Peyer's patch (tissue), 4 donors: ENCODE data around the gene PPP2CA. TPM values are rescaled to one million over a fixed set of nuclear protein-coding genes. Genes with fewer than 3 reads are reported as not detected.

Source experiments
- DNase-seq, 3 donors: peaks; one replicate each; pipeline ENCODE4 v3.0.0-alpha.2; 2017 to 2019
- H3K27ac ChIP-seq, 4 donors: fragments of 200-600 bp; sonication (generic); one replicate each; pipeline ENCODE4 v1.5.1; 2016 to 2019
- H3K27me3 ChIP-seq, 2 donors: fragments of 200-600 bp; sonication (generic); one replicate each; pipeline ENCODE4 v1.5.1; 2019
- H3K36me3 ChIP-seq, 3 donors: fragments of 200-600 bp; sonication (generic); one replicate each; pipeline ENCODE4 v1.5.1; 2016 to 2019
- H3K4me1 ChIP-seq, 4 donors: fragments of 200-600 bp; sonication (generic); one replicate each; pipeline ENCODE4 v1.5.1; 2016 to 2019
- H3K4me3 ChIP-seq, 4 donors: fragments of 200-600 bp; sonication (generic); 1 replicate in 3 of 4; 2 replicates in 1 of 4; pipeline ENCODE4 v1.5.1; 2016 to 2019; ENCODE audit warnings: mild to moderate bottlenecking in 1 of 4
- H3K9me3 ChIP-seq, 4 donors: fragments of 200-600 bp; sonication (generic); one replicate each; pipeline ENCODE4 v1.5.1; 2016 to 2019; ENCODE audit warnings: mild to moderate bottlenecking in 1 of 4
- POLR2A ChIP-seq, 2 donors: fragments of 450-650 bp; IDR thresholded peaks; one replicate each; pipeline ENCODE4 v1.5.1; 2017; ENCODE audit warnings: antibody characterized with exemption in 2 of 2, mild to moderate bottlenecking in 2 of 2, moderate library complexity in 2 of 2
- total RNA-seq, 4 donors: library from RNA; depleted of rRNA; stranded (reverse); fragments of >200 nt; gene quantifications; one replicate each; pipeline ENCODE4 v1.1.0, GENCODE V29; 2016
- TF ChIP-seq, protein P1 (sequence below), 6 experiments: fragments of 450-650 bp in 4 of 6; fragments of 200-600 bp in 2 of 6; sonication (generic) in 1 of 6; IDR thresholded peaks; one replicate each; pipeline ENCODE4 v1.5.1; 2017 to 2019; ENCODE audit warnings: antibody characterized with exemption in 6 of 6, mild to moderate bottlenecking in 3 of 6, moderate library complexity in 1 of 6

Gene PPP2CA
- 100 to 1,000 TPM in 2 of 4 donors, 10 to 100 TPM in 2; 85.0 to 128 (median 104) TPM for total RNA-seq

DNA sequence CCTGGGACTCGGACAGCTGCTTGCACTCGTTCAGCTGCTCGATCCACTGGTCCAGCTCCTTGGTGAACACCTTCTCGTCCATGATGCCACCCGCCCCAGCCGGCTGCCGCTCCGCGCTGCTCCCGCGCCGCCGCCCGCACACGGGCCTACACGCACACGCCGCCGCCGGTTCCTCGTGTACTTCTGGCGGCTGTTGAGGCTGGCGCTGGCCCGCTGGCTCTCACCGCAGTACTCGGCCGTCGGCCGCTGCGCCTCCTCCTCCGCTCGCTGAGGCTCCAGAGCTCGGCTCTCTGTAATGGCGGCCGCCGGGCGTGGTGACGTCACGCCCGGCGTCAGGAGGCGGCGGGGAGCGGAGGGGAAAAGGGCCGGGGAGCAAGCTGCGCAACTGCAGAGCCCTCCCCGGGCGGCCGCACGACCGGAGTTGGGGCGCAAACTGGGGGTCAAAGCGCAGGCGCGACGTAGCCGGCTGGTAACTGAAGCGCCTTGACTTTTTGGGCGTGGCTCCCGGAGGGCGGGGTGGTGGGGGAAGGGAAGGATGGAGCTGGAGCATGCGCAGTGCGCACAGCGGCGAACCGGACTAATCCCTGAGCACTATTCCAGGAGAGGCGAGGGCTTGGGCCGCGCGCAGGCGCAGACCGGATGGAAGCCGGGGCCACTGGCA, at the start of gene PPP2CA:
PPP2CA (minus strand) TSS at position 294 of the 661 bp plus-strand sequence; CDS start at position 82, 212 bp downstream.
- Histone ChIP-seq H3K4me3 (peak within 1 kb of the TSS; percentile 79 to 97 (median 91)), H3K9me3 (no peaks in the 10 kb centered on the region), H3K36me3 (peaks cover 0 to 3% (median 0%) of the 10 kb centered on the region in 3 donors), H3K27me3 (no peaks in the 10 kb centered on the region), H3K27ac (peak within 1 kb of the TSS; percentile 98 to 100 (median 99)), H3K4me1 (peaks cover under 1 to 42% (median 11%) of the 10 kb centered on the region in 4 donors)
- DNase-seq, result peak; percentile 96 to 100 (median 99)
- TF ChIP-seq, protein P1, sequence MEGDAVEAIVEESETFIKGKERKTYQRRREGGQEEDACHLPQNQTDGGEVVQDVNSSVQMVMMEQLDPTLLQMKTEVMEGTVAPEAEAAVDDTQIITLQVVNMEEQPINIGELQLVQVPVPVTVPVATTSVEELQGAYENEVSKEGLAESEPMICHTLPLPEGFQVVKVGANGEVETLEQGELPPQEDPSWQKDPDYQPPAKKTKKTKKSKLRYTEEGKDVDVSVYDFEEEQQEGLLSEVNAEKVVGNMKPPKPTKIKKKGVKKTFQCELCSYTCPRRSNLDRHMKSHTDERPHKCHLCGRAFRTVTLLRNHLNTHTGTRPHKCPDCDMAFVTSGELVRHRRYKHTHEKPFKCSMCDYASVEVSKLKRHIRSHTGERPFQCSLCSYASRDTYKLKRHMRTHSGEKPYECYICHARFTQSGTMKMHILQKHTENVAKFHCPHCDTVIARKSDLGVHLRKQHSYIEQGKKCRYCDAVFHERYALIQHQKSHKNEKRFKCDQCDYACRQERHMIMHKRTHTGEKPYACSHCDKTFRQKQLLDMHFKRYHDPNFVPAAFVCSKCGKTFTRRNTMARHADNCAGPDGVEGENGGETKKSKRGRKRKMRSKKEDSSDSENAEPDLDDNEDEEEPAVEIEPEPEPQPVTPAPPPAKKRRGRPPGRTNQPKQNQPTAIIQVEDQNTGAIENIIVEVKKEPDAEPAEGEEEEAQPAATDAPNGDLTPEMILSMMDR (IDR thresholded peaks at IDR 0.05), result no peak
- peak; percentile 64 to 70 for TF ChIP-seq POLR2A (IDR thresholded peaks at IDR 0.05)

DNA sequence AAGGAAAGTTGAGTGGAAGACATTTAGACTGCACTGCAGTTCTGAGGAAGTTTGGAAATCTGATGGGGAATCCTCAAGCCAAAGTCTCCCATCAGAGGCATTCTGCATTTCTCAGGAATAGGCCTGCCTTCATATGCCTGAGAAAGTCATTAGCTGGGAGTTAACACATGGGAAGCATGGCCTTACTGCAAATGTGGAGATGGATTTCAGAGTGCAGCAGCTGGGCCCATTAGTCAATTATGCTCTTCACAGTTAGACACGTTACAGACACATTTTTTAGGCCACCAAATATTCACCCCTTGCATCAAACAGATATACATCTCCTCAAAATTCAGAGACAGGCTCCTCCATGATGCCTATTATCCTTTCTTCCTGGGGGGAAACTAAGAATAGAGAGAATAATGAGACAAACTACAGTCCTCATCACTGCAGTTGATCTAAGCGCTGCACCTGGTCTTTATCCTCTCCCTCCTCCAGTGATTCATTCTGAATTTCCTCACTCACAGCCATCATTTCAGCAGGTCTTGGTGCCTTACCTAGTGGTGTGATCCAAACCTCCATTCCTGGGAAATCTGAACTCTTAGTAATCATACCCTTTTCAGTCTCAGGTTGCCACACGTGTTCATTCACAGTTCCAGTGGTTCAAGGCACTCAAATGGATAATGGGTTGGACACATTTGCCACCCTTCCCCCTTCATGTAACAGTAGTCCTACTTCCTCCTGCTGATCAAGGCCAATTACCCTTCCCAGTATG, 47.9 kb upstream of the PPP2CA start:
- Histone ChIP-seq H3K27ac (no peak overlapping the region), H3K4me1 (no peaks in the 10 kb centered on the region), H3K27me3 (no peaks in the 10 kb centered on the region), H3K36me3 (no peaks in the 10 kb centered on the region), H3K9me3 (no peaks in the 10 kb centered on the region), H3K4me3 (no peak overlapping the region)
- no peak for DNase-seq
- TF ChIP-seq, protein P1 (IDR thresholded peaks at IDR 0.05), result no peak
- no peak for TF ChIP-seq POLR2A (IDR thresholded peaks at IDR 0.05)

DNA sequence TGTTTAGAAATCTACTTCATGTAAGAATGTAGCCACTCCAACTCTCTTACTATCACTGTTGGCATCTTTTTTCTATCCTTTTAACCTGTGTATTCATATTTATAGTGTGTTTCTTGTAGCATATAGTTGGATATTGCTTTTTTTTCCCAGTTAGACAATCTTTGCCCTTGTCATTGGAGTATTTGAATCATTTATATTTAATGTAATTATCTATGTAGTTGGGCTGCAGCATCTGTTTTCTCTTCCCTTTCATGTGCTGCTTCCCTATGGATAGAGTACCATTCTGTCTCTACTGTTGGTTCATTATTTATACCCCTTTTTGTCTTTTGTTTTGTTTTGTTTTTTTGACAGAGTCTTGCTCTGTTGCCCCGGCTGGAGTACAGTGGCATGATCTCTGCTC, 45.2 kb upstream of the PPP2CA start:
- no peaks in the 10 kb centered on the region for H3K4me1 ChIP-seq
- TF ChIP-seq, protein P1 (IDR thresholded peaks at IDR 0.05), result no peak
- TF ChIP-seq POLR2A (IDR thresholded peaks at IDR 0.05), result no peak

DNA sequence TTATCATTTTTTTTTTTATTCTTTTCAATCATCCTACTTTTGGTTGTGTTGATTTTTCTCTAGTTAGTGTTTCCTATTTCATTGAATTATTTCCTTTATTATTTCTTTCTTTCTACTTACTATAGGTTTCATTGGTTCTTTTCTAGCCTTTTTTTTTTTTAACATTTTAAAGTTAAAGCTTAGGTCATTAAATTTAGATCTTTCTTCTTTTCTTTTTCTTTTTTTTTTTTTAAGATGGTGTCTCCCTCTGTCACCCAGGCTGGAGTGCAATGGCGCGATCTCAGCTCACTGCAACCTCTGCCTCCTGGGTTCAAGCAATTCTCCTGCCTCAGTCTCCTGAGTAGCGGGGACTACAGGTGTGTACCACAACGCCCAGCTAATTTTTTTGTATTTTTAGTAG, 43.0 kb upstream of the PPP2CA start:
- Histone ChIP-seq H3K36me3 (no peaks in the 10 kb centered on the region), H3K9me3 (no peaks in the 10 kb centered on the region), H3K27me3 (no peaks in the 10 kb centered on the region), H3K4me3 (no peak overlapping the region), H3K4me1 (no peaks in the 10 kb centered on the region), H3K27ac (no peak overlapping the region)
- TF ChIP-seq POLR2A (IDR thresholded peaks at IDR 0.05), result no peak
- TF ChIP-seq, protein P1 (IDR thresholded peaks at IDR 0.05), result no peak
- DNase-seq, result no peak

More for the DNA sequence above, 45.2 kb upstream of the PPP2CA start:
- Histone ChIP-seq H3K4me3 (no peak overlapping the region), H3K9me3 (no peaks in the 10 kb centered on the region), H3K27ac (no peak overlapping the region), H3K36me3 (no peaks in the 10 kb centered on the region), H3K27me3 (no peaks in the 10 kb centered on the region)
- DNase-seq, result no peak

DNA sequence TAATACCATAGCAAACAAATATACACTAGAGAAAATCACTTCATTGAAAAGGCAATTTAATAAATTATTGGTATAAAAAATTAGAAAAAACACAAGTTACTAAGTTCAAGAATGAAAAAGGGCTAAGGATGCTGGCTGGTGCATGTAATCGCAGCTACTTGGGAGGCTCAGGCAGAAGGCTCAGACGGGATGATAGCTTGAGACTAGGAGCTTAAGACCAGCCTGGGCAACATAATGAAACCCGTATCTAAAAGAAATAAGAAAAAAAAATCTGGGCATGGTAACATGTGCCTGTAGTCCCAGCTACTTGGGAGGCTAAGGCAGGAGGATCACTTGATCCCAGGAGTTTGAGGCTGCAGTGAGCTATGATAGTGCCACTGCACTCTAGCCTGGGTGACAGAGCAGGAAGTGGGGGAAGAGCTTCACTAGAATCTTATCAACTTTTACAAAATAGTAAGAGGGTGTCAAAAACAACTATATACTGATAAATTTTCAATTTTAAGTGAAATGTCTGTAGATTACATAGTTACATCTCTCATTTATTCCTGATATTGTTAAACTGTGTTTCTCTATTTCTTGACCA, 42.2 kb upstream of the PPP2CA start:
- no peak overlapping the region for H3K27ac ChIP-seq
- no peaks in the 10 kb centered on the region for H3K27me3 ChIP-seq
- no peaks in the 10 kb centered on the region for H3K4me1 ChIP-seq
- H3K4me3 ChIP-seq, result no peak overlapping the region
- DNase-seq, result no peak
- no peak for TF ChIP-seq POLR2A (IDR thresholded peaks at IDR 0.05)
- TF ChIP-seq, protein P1 (IDR thresholded peaks at IDR 0.05), result no peak
- no peaks in the 10 kb centered on the region for H3K36me3 ChIP-seq
- H3K9me3 ChIP-seq, result no peaks in the 10 kb centered on the region
